ENCODE measurements around the gene GAS5.

The GAS5 gene

DNA sequence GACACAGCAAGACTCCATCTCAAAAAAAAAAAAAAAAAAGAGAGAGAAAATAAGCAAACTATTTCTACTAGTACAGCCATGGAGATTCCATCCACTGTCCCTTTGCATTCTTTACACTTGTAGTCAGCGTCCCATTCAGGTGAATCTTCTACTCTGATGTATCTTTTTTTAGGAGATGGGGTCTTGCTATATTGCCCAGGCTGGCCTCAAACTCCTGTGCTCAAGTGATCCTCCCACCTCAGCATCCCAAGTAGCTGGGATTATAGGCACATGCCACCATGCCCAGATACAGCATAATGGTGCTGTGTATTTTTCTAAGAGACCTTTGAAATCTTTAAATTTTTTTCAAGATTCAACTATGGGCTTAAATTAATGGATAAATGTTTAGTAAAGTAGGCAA lies 35.0 kb downstream of the GAS5 start:
- in situ Hi-C loops (cut with HindIII; ENCODE audit: low sequenced_read_pairs), result no loop called here

DNA sequence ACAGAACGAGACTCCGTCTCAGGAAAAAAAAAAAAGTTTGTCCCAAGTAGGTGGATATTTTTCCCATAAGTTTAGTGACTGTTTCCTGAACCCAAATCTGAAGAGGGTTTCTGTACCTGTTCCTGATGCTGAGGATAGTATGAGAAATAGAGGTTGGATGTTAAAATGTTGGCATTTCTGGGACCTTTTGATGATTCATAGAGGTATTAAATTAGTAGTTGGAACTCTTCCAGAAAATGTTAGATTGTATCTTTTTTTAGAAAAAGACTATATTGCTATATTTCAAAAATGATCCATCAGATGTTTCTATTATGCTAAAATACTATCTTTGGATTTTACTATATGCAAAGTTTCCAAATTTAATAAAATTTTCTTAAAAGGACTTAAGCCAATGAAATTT lies 40.2 kb downstream of the GAS5 start:
- in situ Hi-C loops (cut with HindIII; ENCODE audit: low sequenced_read_pairs), result no loop called here

DNA sequence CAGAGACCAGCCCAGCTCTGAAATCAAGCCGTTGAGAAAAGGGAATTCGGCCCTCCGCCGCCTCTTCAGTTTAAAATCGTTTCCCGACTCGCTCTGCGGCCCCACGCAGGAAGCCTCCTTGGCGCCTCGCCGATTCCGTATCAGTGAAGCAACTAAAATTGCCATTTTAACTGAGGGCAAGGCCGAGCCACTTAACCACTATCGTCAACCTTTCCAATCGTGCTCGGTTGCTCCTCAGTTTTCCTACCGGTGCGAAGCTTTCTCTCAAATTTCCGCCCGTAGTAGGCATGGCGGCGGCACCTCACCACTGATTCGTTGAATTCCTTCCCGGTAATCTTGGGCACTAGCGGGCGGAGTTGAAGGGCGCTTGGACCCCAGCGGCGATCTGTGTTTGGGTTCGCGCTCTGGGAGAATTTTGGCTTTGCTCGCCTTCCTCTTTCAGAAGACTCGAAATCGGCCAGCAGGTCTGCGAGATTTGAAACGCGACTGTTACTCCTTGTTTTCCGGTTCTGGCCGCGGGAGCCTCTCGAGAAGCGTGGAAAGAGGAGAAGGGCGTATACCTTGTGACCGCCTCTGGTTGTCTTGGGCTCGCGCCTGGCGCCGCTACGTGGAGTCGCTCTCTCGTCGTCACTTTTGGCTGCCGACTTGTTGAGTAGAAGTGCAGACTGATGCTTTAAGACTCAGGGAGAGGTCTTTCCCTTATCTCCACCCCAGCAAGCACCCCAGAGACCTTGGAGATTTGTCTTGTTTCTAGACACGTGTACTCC lies 43.3 kb downstream of the GAS5 start, which contains the start of the genes CENPL and DARS2:
Gene CENPL (minus strand): TSS at position 569 of the 767 bp plus-strand sequence. CDS start 13,584 bp downstream, outside the sequence.
Gene DARS2 (plus strand): TSS at position 359 of the 767 bp plus-strand sequence. CDS start 557 bp downstream, outside the sequence.
- in situ Hi-C loops (cut with HindIII; ENCODE audit: low sequenced_read_pairs), result no loop called here

DNA sequence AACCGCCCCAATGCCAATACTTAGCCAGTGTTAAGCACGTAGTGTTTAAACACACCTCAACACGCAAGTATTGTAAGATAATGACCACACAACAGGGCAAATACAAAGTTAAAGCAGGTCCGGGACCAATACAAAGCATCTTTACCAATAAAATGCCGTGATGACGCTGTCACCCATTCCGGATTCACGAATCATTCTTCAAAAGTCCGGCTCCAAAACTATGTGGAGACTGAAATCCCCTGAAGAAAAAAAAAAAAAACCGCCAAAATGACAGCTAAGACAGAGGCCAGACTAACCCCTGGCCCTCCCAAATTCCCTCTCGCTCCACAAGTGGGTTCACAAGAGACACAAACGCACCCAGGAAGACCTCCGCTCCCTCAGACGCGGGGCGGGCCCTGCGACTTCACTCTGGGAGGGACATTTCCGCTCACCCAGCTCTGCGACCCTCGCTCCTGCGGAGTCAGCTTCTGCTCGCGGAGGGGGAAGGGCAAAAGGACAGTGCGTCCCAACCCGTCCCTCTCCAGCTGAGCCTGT lies 43.9 kb downstream of the GAS5 start:
- in situ Hi-C loops (cut with HindIII; ENCODE audit: low sequenced_read_pairs), result no loop called here

DNA sequence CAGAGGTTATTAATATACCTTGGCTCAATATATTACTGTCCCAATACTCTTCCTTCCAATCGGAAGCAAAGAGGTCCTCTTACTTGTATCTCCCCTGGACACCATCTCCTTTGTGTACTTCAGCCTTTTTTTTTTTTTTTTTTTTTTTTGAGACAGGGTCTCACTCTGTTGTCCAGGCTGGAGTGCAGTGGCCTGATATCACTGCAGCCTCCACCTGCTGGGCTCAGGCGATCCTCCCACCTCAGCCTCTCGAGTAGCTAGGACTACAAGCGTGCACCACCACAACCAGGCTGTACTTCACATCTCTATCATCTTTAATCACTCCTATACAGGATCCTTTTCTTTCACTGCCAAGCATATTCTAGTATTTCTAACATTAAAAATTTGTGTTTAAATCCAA lies 46.1 kb downstream of the GAS5 start:
- in situ Hi-C loops (cut with HindIII; ENCODE audit: low sequenced_read_pairs), result no loop called here

DNA sequence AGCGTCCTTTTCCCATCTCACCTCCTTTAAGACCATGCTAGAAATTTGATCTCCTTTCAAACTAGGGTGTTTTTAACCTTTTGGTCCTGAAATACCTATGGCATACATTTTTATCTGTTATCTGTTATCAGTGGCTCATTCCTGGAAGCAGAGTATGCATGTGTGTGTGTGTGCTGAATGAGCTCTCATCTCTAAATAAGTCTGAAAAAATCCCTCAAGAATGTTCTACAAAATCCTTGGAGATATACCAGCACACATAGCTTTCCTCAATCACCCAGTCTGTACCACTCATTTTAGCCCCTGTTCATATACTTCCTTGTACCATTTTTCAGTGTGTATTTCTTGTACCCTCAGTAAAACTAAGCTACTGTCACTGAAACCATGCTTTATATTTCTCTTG lies 49.3 kb downstream of the GAS5 start:
- in situ Hi-C loops (cut with HindIII; ENCODE audit: low sequenced_read_pairs), result no loop called here
